IMR-90 (cell line): ENCODE results near the gene METTL22. TPM values are rescaled to one million over a fixed set of nuclear protein-coding genes. Genes with fewer than 3 reads are reported as not detected.

Experiments
- ATAC-seq: fragments of 200-7000 bp; cut with Tn5 transposase; 2 replicates; pipeline ENCODE4 v1.9.1; 2020; ENCODE audit warnings: low read depth, mild to moderate bottlenecking, moderate library complexity
- BruUV-seq: library from RNA; stranded (reverse); fragments of 400-500 nt; replicated peaks from 2 replicates; lab custom pipeline; 2021; lab: Mats Ljungman, UMichigan
- CTCF ChIA-PET: fragments of 300-600 bp; formaldehyde crosslinking; extraction: SDS; loops from one replicate; lab custom pipeline; 2021; ENCODE audit warnings: antibody characterized with exemption; lab: Yijun Ruan, JAX
- POLR2A ChIA-PET: fragments of 300-600 bp; sonication (Branson Sonifier 250); formaldehyde crosslinking; loops from one replicate; lab custom pipeline; 2022; ENCODE audit warnings: antibody characterized with exemption; ENCODE audit not compliant: unreplicated experiment; lab: Charles Lee
- DNase-seq: peaks from one replicate; pipeline ENCODE4 v3.0.0; 2013
- H2AFZ ChIP-seq: replicated peaks from 2 replicates; pipeline ENCODE3; 2013; ENCODE audit warnings: low read length, mild to moderate bottlenecking; ENCODE audit not compliant: poor library complexity
- H2AK5ac ChIP-seq: 2 replicates; pipeline ENCODE4 v1.6.1; 2013; ENCODE audit warnings: low read depth, low read length, inconsistent platforms
- H2AK9ac ChIP-seq: replicated peaks from 2 replicates; pipeline ENCODE3; 2013; ENCODE audit warnings: mild to moderate bottlenecking, low read depth, low read length, moderate library complexity; ENCODE audit not compliant: poor library complexity
- H2BK120ac ChIP-seq: 2 replicates; pipeline ENCODE4 v1.6.1; 2013; ENCODE audit warnings: low read depth, low read length, inconsistent platforms
- H2BK15ac ChIP-seq: 3 replicates; pipeline ENCODE4 v1.6.1; 2013; ENCODE audit warnings: low read depth, low read length, inconsistent platforms
- H2BK20ac ChIP-seq: 2 replicates; pipeline ENCODE4 v1.6.1; 2013; ENCODE audit warnings: low read depth, mild to moderate bottlenecking, inconsistent platforms, low read length, moderate library complexity
- H2BK5ac ChIP-seq: 2 replicates; pipeline ENCODE4 v1.6.1; 2013; ENCODE audit warnings: mild to moderate bottlenecking, low read depth, low read length, inconsistent platforms; ENCODE audit not compliant: poor library complexity, severe bottlenecking
- H3K14ac ChIP-seq: replicated peaks from 2 replicates; pipeline ENCODE4 v1.6.1; 2013; ENCODE audit warnings: low read depth, low read length, inconsistent platforms
- H3K18ac ChIP-seq: 2 replicates; pipeline ENCODE4 v1.6.1; 2013; ENCODE audit warnings: low read depth, low read length, control low read depth
- H3K23ac ChIP-seq: 2 replicates; pipeline ENCODE4 v1.6.1; 2013; ENCODE audit warnings: low read depth, low read length, inconsistent platforms
- H3K27ac ChIP-seq: 2 replicates; pipeline ENCODE4 v1.5.1; 2013; ENCODE audit warnings: mild to moderate bottlenecking, control low read depth, low read length; ENCODE audit not compliant: insufficient read depth
- H3K27me3 ChIP-seq: 2 replicates; pipeline ENCODE4 v1.6.1; 2013; ENCODE audit warnings: low read length; ENCODE audit not compliant: control insufficient read depth, insufficient read depth
- H3K36me3 ChIP-seq: 2 replicates; pipeline ENCODE4 v1.6.1; 2013; ENCODE audit warnings: low read length, mixed read lengths; ENCODE audit not compliant: control insufficient read depth, insufficient read depth
- H3K4ac ChIP-seq: 2 replicates; pipeline ENCODE4 v1.6.1; 2013; ENCODE audit warnings: low read depth, low read length, inconsistent platforms
- H3K4me1 ChIP-seq: 2 replicates; pipeline ENCODE4 v1.6.1; 2013; ENCODE audit warnings: low read length, mixed read lengths; ENCODE audit not compliant: control insufficient read depth, insufficient read depth
- H3K4me2 ChIP-seq: 2 replicates; pipeline ENCODE4 v1.6.1; 2013; ENCODE audit warnings: low read depth, mild to moderate bottlenecking, control low read depth, low read length, moderate library complexity
- H3K4me3 ChIP-seq: 2 replicates; pipeline ENCODE4 v1.5.1; 2013; ENCODE audit warnings: low read depth, mild to moderate bottlenecking, control low read depth, low read length, moderate library complexity; ENCODE audit not compliant: insufficient read depth
- H3K56ac ChIP-seq: 2 replicates; pipeline ENCODE4 v1.6.1; 2013; ENCODE audit warnings: low read length, inconsistent platforms; ENCODE audit not compliant: insufficient read depth; ENCODE audit errors: extremely low read depth
- H3K79me1 ChIP-seq, 2 experiments: 2 replicates each; pipeline ENCODE4 v1.6.1; 2013; ENCODE audit warnings: low read length in 2 of 2, inconsistent platforms in 1 of 2, low read depth in 1 of 2
- H3K9ac ChIP-seq: 2 replicates; pipeline ENCODE4 v1.6.1; 2013; ENCODE audit warnings: low read depth, low read length, control low read depth
- H3K9me1 ChIP-seq: 2 replicates; pipeline ENCODE4 v1.6.1; 2013; ENCODE audit warnings: low read length, inconsistent platforms; ENCODE audit not compliant: insufficient read depth
- H3K9me3 ChIP-seq: 2 replicates; pipeline ENCODE4 v1.6.1; 2013; ENCODE audit warnings: low read length; ENCODE audit not compliant: control insufficient read depth, insufficient read depth
- H4K20me1 ChIP-seq: 2 replicates; pipeline ENCODE4 v1.6.1; 2013; ENCODE audit warnings: low read length, inconsistent platforms; ENCODE audit not compliant: insufficient read depth
- H4K5ac ChIP-seq: 2 replicates; pipeline ENCODE4 v1.6.1; 2013; ENCODE audit warnings: mild to moderate bottlenecking, low read depth, low read length, control low read depth
- H4K8ac ChIP-seq, 2 experiments: 2 replicates each; pipeline ENCODE4 v1.6.1; 2013; ENCODE audit warnings: low read depth in 2 of 2, low read length in 2 of 2, control low read depth in 1 of 2, inconsistent platforms in 1 of 2
- H4K91ac ChIP-seq: 2 replicates; pipeline ENCODE4 v1.6.1; 2013; ENCODE audit warnings: low read depth, low read length, inconsistent platforms; ENCODE audit not compliant: insufficient read depth
- CHD1 ChIP-seq: IDR thresholded peaks from 2 replicates; pipeline ENCODE4 v1.6.1; 2012; ENCODE audit warnings: low read depth, low read length, improper control_type of control experiment
- FOS ChIP-seq: fragments of 150-350 bp; IDR thresholded peaks from 2 replicates; pipeline ENCODE4 v1.6.1; 2016; ENCODE audit warnings: low read depth, low read length
- MAZ ChIP-seq: IDR thresholded peaks from 2 replicates; pipeline ENCODE4 v1.6.1; 2012; ENCODE audit warnings: low read depth, mild to moderate bottlenecking, low read length, improper control_type of control experiment, moderate library complexity, borderline replicate concordance
- MXI1 ChIP-seq: IDR thresholded peaks from 2 replicates; pipeline ENCODE4 v1.6.1; 2012; ENCODE audit warnings: low read depth, mild to moderate bottlenecking, low read length, moderate library complexity, borderline replicate concordance
- RAD21 ChIP-seq: IDR thresholded peaks from 2 replicates; pipeline ENCODE4 v1.6.1; 2012; ENCODE audit warnings: low read length, improper control_type of control experiment
- USF2 ChIP-seq: fragments of 150-350 bp; IDR thresholded peaks from 2 replicates; pipeline ENCODE4 v1.6.1; 2017; ENCODE audit warnings: mild to moderate bottlenecking, antibody characterized with exemption, low read length, low read depth
- WGBS, 2 experiments: methylation state at CpG; one replicate each; pipeline versions ENCODE4 v1.1.5 to v1.1.7; 2013; ENCODE audit warnings: missing lambda C conversion rate in 2 of 2; ENCODE audit not compliant: insufficient read length in 1 of 2; ENCODE audit errors: extremely low coverage in 2 of 2; 5-methylcytosine and 5-hydroxymethylcytosine counted together
- dilution Hi-C: fragments of 300-500 bp; cut with HindIII; formaldehyde crosslinking; loops from one replicate; pipeline ENCODE4 v1.14.3; 2018; ENCODE audit warnings: low sequenced_read_pairs; ENCODE audit not compliant: unreplicated experiment
- in situ Hi-C: fragments of 300-500 bp; cut with MboI; formaldehyde crosslinking; loops from 3 replicates; pipeline ENCODE4 v1.14.3; 2019; ENCODE audit warnings: low sequenced_read_pairs, inconsistent platforms, mixed read lengths
- intact Hi-C: fragments of 100-400 bp; cut with micrococcal nuclease; formaldehyde crosslinking; loops from 2 replicates; pipeline ENCODE4 v1.10.0; 2022
- polyA plus RNA-seq, 3 experiments: library from polyadenylated mRNA; depleted of rRNA; stranded (reverse); fragments of >200 nt; gene quantifications; 2 replicates each; pipeline ENCODE4 v1.2.3, GENCODE V29; 2012; ENCODE audit warnings: low replicate concordance in 1 of 3
- total RNA-seq: library from RNA; depleted of rRNA; stranded (reverse); fragments of >200 nt; gene quantifications from 2 replicates; pipeline ENCODE4 v1.2.3, GENCODE V29; 2012

Gene METTL22
- total and polyA plus RNA-seq, 2 of the 4 experiments (the other 2 are of a cell fraction), result 27.2 to 51.2 TPM

GRCh38 chr16:8591451-8591850 is 30.0 kb upstream of the METTL22 start:
- H2BK20ac ChIP-seq, result no peak overlapping the region
- in situ Hi-C loops, result no loop called here
- H3K4ac ChIP-seq, result no peak overlapping the region
- no TSS peak for BruUV-seq
- no peak overlapping the region for H2AK9ac ChIP-seq
- ChIA-PET CTCF (no interaction called here), POLR2A (no interaction called here)
- H3K9ac ChIP-seq, result no peak overlapping the region
- no peaks in the 10 kb centered on the region for H3K4me1 ChIP-seq
- H3K36me3 ChIP-seq, result no peaks in the 10 kb centered on the region
- no peak overlapping the region for H2BK120ac ChIP-seq
- peaks cover 30% of the 10 kb centered on the region for H3K27me3 ChIP-seq
- H2BK15ac ChIP-seq, result no peak overlapping the region
- H3K79me1 ChIP-seq, result no peaks in the 10 kb centered on the region
- H3K14ac ChIP-seq, result no peak overlapping the region
- no peaks in the 10 kb centered on the region for H4K20me1 ChIP-seq
- DNase-seq, result no peak
- H4K91ac ChIP-seq, result no peak overlapping the region
- WGBS, 2 experiments, result 80% methylated on average over 1 of the region's 3 CpGs; no CpG with 5 or more reads in 1 of the 2 experiments
- intact Hi-C loops, result no loop called here
- no peaks in the 10 kb centered on the region for H3K9me1 ChIP-seq
- H3K4me2 ChIP-seq, result no peak overlapping the region
- ATAC-seq, result no peak
- H3K23ac ChIP-seq, result no peak overlapping the region
- peaks cover 2% of the 10 kb centered on the region; the same call in 1 of the 2 replicates for H3K9me3 ChIP-seq
- H2BK5ac ChIP-seq, result no peak overlapping the region
- dilution Hi-C loops, result no loop called here
- no peak overlapping the region for H3K27ac ChIP-seq
- H3K56ac ChIP-seq, result no peak overlapping the region
- H2AK5ac ChIP-seq, result no peak overlapping the region
- no peak overlapping the region for H2AFZ ChIP-seq
- TF ChIP-seq USF2 (no peak), RAD21 (no peak), MXI1 (no peak), FOS (no peak), MAZ (no peak), CHD1 (no peak)
- no peak overlapping the region for H3K18ac ChIP-seq
- H4K5ac ChIP-seq, result no peak overlapping the region
- no peak overlapping the region for H4K8ac ChIP-seq
- H3K4me3 ChIP-seq, result no peak overlapping the region
